Right lobe of liver (tissue), 4 donors: Measurements from ENCODE around the gene VRK1.

Source experiments
- POLR2A ChIP-seq: fragments of 450-650 bp; IDR thresholded peaks from one replicate; pipeline ENCODE4 v1.6.1; 2017; ENCODE audit warnings: antibody characterized with exemption, mild to moderate bottlenecking
- TF ChIP-seq, protein P1 (sequence below), 4 donors: fragments of 200-600 bp in 3 of 4; fragments of 450-650 bp in 1 of 4; IDR thresholded peaks; one replicate each; pipeline versions ENCODE4 v1.5.1 to v1.8.0; 2016 to 2022; ENCODE audit warnings: antibody characterized with exemption in 4 of 4, mild to moderate bottlenecking in 2 of 4
- donor health status: DM: no; HTN: no; CAD: no.
- donor health status: DM: no; HTN: no; CAD: no.
- donor health status: DM: no; HTN: yes; CAD: no.

GRCh38 chr14:96806836-96807235 is 9.7 kb downstream of the VRK1 start:
- TF ChIP-seq, protein P1, sequence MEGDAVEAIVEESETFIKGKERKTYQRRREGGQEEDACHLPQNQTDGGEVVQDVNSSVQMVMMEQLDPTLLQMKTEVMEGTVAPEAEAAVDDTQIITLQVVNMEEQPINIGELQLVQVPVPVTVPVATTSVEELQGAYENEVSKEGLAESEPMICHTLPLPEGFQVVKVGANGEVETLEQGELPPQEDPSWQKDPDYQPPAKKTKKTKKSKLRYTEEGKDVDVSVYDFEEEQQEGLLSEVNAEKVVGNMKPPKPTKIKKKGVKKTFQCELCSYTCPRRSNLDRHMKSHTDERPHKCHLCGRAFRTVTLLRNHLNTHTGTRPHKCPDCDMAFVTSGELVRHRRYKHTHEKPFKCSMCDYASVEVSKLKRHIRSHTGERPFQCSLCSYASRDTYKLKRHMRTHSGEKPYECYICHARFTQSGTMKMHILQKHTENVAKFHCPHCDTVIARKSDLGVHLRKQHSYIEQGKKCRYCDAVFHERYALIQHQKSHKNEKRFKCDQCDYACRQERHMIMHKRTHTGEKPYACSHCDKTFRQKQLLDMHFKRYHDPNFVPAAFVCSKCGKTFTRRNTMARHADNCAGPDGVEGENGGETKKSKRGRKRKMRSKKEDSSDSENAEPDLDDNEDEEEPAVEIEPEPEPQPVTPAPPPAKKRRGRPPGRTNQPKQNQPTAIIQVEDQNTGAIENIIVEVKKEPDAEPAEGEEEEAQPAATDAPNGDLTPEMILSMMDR (IDR thresholded peaks at IDR 0.05), result no peak
- TF ChIP-seq POLR2A, result no peak
